Measurements from ENCODE around the gene PES1.
A peak's percentile ranks its signal among the peaks of the same experiment; 100 is the strongest.
"Not testable (repeated sequence)": the region's sequence is repeated elsewhere in the genome, so short reads cannot be mapped to it uniquely, and the experiment has no call there.

PES1 gene

DNA sequence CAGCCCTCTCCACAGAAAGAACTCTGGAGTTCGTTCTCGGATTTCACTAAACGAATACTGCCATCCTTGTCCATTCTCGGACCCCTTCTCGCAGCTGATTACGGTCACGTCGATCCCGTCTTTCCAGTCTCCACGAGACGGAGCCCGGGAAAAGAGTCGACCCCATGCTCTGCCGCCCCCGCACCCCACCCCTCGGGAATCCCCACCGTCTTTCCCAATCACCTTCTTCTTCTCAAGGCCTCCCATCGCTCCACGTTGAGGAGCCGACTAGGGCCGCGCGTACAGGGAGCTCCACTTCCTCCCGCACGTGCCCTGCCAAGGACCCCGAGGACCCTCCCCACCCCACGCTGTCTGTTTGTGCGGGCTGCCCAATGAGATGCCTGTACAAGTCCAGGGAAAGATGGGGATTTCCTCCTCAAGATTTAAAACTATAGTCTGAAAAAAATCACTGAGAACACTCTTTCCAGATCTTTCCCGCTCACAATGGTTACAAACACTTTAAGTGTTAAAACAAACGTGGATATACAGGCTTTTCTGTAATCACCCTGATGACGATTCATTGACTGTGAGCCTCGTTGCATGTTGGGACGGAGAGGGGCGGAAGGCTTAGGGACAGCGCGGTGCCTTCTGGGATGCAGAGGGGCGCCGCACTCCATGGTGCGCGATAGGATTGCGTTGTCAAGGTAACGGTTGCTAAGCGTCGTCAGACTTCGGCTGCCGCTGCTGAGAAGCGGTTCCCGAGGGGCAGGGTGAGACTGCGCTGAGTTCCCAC is at the start of gene PES1:
PES1 (minus strand) TSS at position 323 of the 772 bp plus-strand sequence; CDS start at position 246, 77 bp downstream.
- Histone ChIP-seq H3K4me3 (ENCODE audit: low read depth, low read length) (peak within 1 kb of the TSS; percentile 94), H3K4me1 (ENCODE audit: control insufficient read depth, insufficient read depth, low read length) (no peaks in the 10 kb centered on the region), H3K9me3 (ENCODE audit: control insufficient read depth, insufficient read depth, low read length) (no peaks in the 10 kb centered on the region), H3K27me3 (ENCODE audit: control insufficient read depth, insufficient read depth, low read length) (peaks cover 8% of the 10 kb centered on the region; the same call in 1 of the 2 replicates), H3K36me3 (ENCODE audit: control insufficient read depth, insufficient read depth, low read length) (peaks cover 32% of the 10 kb centered on the region), H3K9ac (ENCODE audit: low read depth, low read length) (peak within 1 kb of the TSS; percentile 84), H3K27ac (ENCODE audit: low read depth, low read length) (peak within 1 kb of the TSS; percentile 84)

DNA sequence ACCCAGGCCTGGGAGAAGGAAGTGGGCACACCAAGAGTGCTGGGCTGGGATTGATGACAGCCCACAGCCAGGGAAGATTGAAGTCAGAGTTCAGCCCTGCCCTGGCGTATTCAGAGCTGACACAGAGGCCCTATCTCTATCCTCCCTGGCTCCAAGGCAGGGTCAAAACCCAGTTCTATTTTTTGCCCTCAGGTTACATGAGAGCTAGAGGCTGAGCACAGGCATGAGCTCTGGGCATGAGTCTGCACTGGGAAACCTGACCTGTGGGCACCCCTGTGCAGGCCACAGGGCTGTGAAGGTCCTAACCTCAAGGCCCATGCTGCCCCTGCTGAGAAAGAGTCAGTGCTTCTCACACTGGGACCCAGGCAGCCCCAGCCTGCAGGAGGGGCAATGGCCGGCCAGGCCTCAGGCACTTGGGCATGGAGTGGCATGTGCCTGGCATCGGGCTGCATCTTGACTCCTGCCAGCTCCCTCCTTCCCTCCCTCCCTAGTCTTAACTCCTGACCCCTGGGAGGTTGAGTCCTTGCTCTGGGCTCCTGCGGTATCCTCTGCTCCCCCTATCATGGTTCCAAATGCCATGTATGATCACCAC is 49.2 kb upstream of the PES1 start:
- Histone ChIP-seq H3K27ac (ENCODE audit: low read depth, low read length) (no peak overlapping the region), H3K9ac (ENCODE audit: low read depth, low read length) (no peak overlapping the region), H3K36me3 (ENCODE audit: control insufficient read depth, insufficient read depth, low read length) (no peaks in the 10 kb centered on the region), H3K4me3 (ENCODE audit: low read depth, low read length) (no peak overlapping the region), H3K27me3 (ENCODE audit: control insufficient read depth, insufficient read depth, low read length) (peaks cover 3% of the 10 kb centered on the region; the same call in 1 of the 2 replicates), H3K9me3 (ENCODE audit: control insufficient read depth, insufficient read depth, low read length) (no peaks in the 10 kb centered on the region), H3K4me1 (ENCODE audit: control insufficient read depth, insufficient read depth, low read length) (peaks cover 10% of the 10 kb centered on the region; the same call in 1 of the 2 replicates)

DNA sequence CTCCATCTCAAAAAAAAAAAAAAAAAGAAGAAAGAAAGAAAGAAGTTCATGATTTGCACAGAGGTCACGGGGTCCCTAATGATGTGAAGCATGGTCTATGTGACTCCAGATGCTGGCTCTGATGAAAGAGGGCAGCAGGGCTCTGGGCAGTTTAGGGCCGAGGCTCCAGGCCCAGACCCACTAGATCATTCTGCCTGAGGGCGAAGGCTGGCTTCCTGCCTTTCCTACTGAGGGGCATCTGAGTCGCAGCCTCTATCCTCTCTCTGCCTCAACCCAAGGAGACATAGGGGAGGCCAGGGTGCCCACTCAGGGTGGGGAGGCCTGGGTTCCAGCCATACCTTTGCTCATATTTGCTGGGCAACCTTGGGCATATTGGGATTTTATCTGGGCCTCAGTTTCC is 48.7 kb upstream of the PES1 start:
- Histone ChIP-seq H3K4me3 (ENCODE audit: low read depth, low read length) (no peak overlapping the region), H3K4me1 (ENCODE audit: control insufficient read depth, insufficient read depth, low read length) (peaks cover 11% of the 10 kb centered on the region; the same call in 1 of the 2 replicates), H3K27me3 (ENCODE audit: control insufficient read depth, insufficient read depth, low read length) (peaks cover 3% of the 10 kb centered on the region; the same call in 1 of the 2 replicates), H3K9ac (ENCODE audit: low read depth, low read length) (no peak overlapping the region), H3K36me3 (ENCODE audit: control insufficient read depth, insufficient read depth, low read length) (no peaks in the 10 kb centered on the region), H3K27ac (ENCODE audit: low read depth, low read length) (no peak overlapping the region), H3K9me3 (ENCODE audit: control insufficient read depth, insufficient read depth, low read length) (no peaks in the 10 kb centered on the region)

DNA sequence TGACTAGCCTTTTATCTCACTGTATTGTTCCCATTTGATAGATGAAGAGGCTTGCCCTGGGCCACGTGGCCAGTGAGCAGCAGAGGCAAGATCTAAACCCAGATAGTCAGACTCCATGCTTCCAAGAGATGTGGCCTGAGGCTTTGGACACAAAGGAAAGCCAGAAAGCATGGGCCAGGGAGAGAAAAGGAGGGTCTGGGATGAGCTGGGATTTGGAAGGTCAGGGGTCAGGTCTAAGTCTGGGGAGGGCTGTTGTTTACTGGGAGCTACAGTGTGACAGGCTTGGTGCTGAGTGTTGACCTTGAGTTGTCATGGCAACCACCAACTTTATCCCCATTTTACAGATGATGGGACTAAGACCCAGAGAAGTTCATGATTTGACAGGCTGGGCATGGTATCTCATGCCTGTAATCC is 46.0 kb upstream of the PES1 start:
- Histone ChIP-seq H3K9me3 (ENCODE audit: control insufficient read depth, insufficient read depth, low read length) (no peaks in the 10 kb centered on the region), H3K27ac (ENCODE audit: low read depth, low read length) (no peak overlapping the region), H3K36me3 (ENCODE audit: control insufficient read depth, insufficient read depth, low read length) (no peaks in the 10 kb centered on the region), H3K4me3 (ENCODE audit: low read depth, low read length) (no peak overlapping the region), H3K27me3 (ENCODE audit: control insufficient read depth, insufficient read depth, low read length) (peaks cover 3% of the 10 kb centered on the region; the same call in 1 of the 2 replicates), H3K9ac (ENCODE audit: low read depth, low read length) (no peak overlapping the region), H3K4me1 (ENCODE audit: control insufficient read depth, insufficient read depth, low read length) (peaks cover 15% of the 10 kb centered on the region; the same call in 1 of the 2 replicates)

DNA sequence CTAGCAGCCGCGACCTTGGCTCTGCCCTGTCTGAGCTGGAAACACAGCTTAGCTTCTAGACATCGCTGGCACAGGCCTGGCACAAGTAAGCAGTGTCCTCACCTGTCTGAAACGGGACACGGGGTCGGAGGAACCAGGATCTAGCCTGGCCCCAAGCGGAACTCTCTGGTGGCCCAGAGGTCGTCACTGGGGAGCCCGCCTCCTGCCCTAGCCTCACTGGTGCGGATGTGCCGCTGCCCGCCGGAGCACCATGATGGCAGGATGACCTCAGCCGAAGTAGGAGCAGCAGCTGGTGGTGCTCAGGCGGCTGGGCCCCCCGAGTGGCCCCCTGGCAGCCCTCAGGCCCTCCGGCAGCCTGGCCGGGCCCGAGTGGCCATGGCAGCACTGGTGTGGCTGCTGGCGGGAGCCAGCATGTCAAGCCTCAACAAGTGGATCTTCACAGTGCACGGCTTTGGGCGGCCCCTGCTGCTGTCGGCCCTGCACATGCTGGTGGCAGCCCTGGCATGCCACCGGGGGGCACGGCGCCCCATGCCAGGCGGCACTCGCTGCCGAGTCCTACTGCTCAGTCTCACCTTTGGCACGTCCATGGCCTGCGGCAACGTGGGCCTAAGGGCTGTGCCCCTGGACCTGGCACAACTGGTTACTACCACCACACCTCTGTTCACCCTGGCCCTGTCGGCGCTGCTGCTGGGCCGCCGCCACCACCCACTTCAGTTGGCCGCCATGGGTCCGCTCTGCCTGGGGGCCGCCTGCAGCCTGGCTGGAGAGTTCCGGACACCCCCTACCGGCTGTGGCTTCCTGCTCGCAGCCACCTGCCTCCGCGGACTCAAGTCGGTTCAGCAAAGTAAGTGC is 44.7 kb upstream of the PES1 start:
- Histone ChIP-seq H3K27me3 (ENCODE audit: control insufficient read depth, insufficient read depth, low read length) (peaks cover 3% of the 10 kb centered on the region; the same call in 1 of the 2 replicates), H3K9ac (ENCODE audit: low read depth, low read length) (no peak overlapping the region), H3K4me3 (ENCODE audit: low read depth, low read length) (peak overlapping the region; percentile 69), H3K27ac (ENCODE audit: low read depth, low read length) (no peak overlapping the region), H3K9me3 (ENCODE audit: control insufficient read depth, insufficient read depth, low read length) (no peaks in the 10 kb centered on the region), H3K36me3 (ENCODE audit: control insufficient read depth, insufficient read depth, low read length) (no peaks in the 10 kb centered on the region), H3K4me1 (ENCODE audit: control insufficient read depth, insufficient read depth, low read length) (peaks cover 15% of the 10 kb centered on the region; the same call in 1 of the 2 replicates)

DNA sequence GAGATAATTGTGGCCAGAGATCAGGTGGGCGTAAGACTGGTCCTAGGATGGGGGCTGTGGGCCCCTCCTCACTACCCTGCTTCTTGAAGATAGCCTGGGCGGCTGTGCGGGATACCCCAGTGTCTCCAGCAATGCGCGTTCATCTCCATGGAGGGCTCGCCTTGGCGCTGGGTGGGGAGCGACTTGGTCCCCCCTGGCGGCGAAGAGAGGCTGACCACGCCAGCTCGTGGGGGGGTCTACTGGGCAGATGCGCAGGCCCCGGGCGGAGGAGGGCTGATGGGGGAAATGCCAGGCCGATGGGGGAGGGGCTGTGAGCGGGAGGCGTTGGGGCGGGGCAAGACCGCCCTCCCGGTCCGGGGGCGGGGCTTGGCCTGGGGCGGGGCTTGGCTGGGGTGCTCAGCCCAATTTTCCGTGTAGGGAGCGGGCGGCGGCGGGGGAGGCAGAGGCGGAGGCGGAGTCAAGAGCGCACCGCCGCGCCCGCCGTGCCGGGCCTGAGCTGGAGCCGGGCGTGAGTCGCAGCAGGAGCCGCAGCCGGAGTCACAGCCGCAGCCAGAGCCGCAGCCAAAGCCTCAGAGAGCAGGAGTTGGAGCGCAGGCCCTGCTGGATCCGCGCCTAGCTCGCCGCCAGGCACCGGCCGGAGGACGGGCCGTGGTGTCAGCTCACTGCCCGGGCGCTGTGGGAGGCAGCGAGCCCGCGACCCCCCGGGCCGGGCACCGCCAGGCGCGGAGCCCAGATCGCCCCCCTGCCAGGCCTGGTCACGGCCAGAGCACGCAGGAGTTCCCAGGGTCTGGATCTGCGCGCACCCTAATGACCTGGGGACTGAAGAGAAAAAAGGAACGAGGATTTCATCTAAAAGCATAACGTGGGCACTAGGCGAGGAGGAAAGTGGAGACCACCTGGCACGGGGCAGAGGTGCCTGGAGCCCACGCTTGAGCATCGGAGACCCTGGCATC is 43.8 kb upstream of the PES1 start, which contains the start of gene SLC35E4:
SLC35E4 (plus strand) TSS at position 509 of the 953 bp plus-strand sequence. CDS start 670 bp downstream, outside the sequence.
- H3K4me3 ChIP-seq (ENCODE audit: low read depth, low read length) = peak within 1 kb of the TSS; percentile 69
- peak within 1 kb of the TSS; percentile 19 for H3K27ac ChIP-seq (ENCODE audit: low read depth, low read length)
- no peaks in the 10 kb centered on the region for H3K9me3 ChIP-seq (ENCODE audit: control insufficient read depth, insufficient read depth, low read length)
- no peaks in the 10 kb centered on the region for H3K36me3 ChIP-seq (ENCODE audit: control insufficient read depth, insufficient read depth, low read length)
- peaks cover 3% of the 10 kb centered on the region; the same call in 1 of the 2 replicates for H3K27me3 ChIP-seq (ENCODE audit: control insufficient read depth, insufficient read depth, low read length)
- no peak within 1 kb of the TSS for H3K9ac ChIP-seq (ENCODE audit: low read depth, low read length)
- peaks cover 15% of the 10 kb centered on the region; the same call in 1 of the 2 replicates for H3K4me1 ChIP-seq (ENCODE audit: control insufficient read depth, insufficient read depth, low read length)

DNA sequence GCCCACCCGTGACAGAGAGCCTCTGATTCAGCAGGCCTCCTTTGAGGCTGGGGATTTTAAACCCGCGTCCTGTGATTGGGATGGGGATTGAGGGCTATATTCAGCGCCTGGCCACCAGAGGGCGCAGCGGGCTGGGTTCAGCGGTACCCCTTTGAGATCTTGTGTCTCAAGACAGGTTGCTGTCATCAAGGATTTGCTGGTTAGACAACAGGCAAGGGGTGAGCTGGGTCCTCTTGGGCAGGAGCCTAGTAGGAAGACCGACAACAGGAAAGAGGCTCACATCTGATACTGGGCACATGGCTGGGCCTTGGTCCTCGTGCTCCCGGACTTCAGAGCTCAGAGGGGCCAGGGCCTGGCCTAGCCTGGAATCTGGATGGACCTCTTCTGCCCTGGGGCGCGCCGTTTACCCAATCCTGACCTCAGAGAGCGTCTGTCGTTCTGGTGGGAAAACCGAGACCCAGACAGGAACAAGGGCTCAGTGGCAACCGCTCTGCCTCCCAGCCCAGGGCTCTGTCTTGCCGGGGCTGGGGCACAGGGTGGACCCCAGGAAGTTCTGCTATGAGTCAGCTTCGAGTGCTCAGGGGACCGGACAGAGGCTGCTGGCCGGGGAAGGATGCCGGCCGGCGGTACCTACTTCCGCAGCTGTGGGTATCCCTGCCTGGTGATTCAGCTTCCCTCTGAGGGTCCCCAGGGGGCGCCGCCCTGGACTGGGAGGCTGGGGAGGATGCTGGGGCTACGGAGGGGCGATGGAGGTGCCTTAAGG is 42.9 kb upstream of the PES1 start:
- Histone ChIP-seq H3K27ac (ENCODE audit: low read depth, low read length) (peak overlapping the region; percentile 19), H3K27me3 (ENCODE audit: control insufficient read depth, insufficient read depth, low read length) (peaks cover 3% of the 10 kb centered on the region; the same call in 1 of the 2 replicates), H3K9ac (ENCODE audit: low read depth, low read length) (no peak overlapping the region), H3K4me1 (ENCODE audit: control insufficient read depth, insufficient read depth, low read length) (peaks cover 15% of the 10 kb centered on the region; the same call in 1 of the 2 replicates), H3K4me3 (ENCODE audit: low read depth, low read length) (peak overlapping the region; percentile 53), H3K36me3 (ENCODE audit: control insufficient read depth, insufficient read depth, low read length) (no peaks in the 10 kb centered on the region), H3K9me3 (ENCODE audit: control insufficient read depth, insufficient read depth, low read length) (no peaks in the 10 kb centered on the region)

DNA sequence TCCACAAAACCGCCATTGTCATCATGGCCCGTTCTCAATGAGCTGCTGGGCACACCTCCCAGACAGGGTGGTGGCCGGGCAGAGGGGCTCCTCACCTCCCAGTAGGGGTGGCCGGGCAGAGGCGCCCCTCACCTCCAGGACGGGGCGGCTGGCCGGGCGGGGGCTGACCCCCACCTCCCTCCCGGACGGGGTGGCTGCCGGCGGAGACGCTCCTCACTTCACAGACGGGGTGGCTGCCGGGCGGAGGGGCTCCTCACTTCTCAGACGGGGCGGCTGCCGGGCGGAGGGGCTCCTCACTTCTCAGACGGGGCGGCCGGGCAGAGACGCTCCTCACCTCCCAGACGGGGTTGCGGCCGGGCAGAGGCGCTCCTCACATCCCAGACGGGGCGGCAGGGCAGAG is 39.8 kb upstream of the PES1 start:
- not testable (repeated sequence) for H3K27ac ChIP-seq (ENCODE audit: low read depth, low read length); H3K27me3 ChIP-seq (ENCODE audit: control insufficient read depth, insufficient read depth, low read length); H3K4me1 ChIP-seq (ENCODE audit: control insufficient read depth, insufficient read depth, low read length); H3K9ac ChIP-seq (ENCODE audit: low read depth, low read length); H3K9me3 ChIP-seq (ENCODE audit: control insufficient read depth, insufficient read depth, low read length); H3K4me3 ChIP-seq (ENCODE audit: low read depth, low read length); H3K36me3 ChIP-seq (ENCODE audit: control insufficient read depth, insufficient read depth, low read length)

DNA sequence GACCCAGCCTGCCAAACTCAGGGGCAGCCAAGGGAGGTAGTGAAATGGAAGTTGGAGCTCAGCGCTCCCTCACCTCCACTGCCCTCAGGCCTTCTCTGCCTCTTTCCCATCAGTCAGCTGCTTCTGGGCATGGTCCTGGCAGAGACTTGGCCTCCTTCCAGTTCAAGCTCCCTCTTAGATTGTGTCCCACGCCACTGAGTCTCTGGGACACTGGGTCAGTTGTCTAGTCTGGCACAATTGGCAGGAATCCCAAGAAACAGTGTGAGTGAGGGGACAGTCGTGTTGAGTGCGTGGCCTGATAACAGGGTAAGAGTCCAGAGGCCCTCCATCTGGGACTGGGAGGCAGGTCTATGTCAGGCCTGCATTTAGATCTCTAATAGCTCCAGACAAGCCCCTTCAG is 36.8 kb upstream of the PES1 start:
- Histone ChIP-seq H3K27me3 (ENCODE audit: control insufficient read depth, insufficient read depth, low read length) (no peaks in the 10 kb centered on the region), H3K9me3 (ENCODE audit: control insufficient read depth, insufficient read depth, low read length) (no peaks in the 10 kb centered on the region)

More for the DNA sequence above, 36.8 kb upstream of the PES1 start:
- H3K9ac ChIP-seq (ENCODE audit: low read depth, low read length) = no peak overlapping the region
- H3K36me3 ChIP-seq (ENCODE audit: control insufficient read depth, insufficient read depth, low read length) = peaks cover 3% of the 10 kb centered on the region; the same call in 1 of the 2 replicates
- no peaks in the 10 kb centered on the region for H3K4me1 ChIP-seq (ENCODE audit: control insufficient read depth, insufficient read depth, low read length)
- no peak overlapping the region for H3K27ac ChIP-seq (ENCODE audit: low read depth, low read length)
- H3K4me3 ChIP-seq (ENCODE audit: low read depth, low read length) = no peak overlapping the region
